K562 (cell line): ENCODE results near the gene NR2C2AP. TPM values are rescaled to one million over a fixed set of nuclear protein-coding genes. Genes with fewer than 3 reads are reported as not detected.

ENCODE experiments used
- CBX5 ChIP-seq: IDR thresholded peaks from 2 replicates; pipeline ENCODE4 v1.6.1; 2014; ENCODE audit warnings: low read depth, borderline replicate concordance
- ELF4 ChIP-seq: fragments of 450-650 bp; formaldehyde crosslinking; IDR thresholded peaks from 2 replicates; pipeline ENCODE4 v1.4.0; 2022; ENCODE audit warnings: missing genetic modification characterization
- GTF2A2 ChIP-seq: IDR thresholded peaks from 2 replicates; pipeline ENCODE4 v1.6.1; 2016; ENCODE audit warnings: mild to moderate bottlenecking, missing genetic modification characterization, missing compliant biosample characterization
- GTF3C2 ChIP-seq: IDR thresholded peaks from 3 replicates; pipeline ENCODE4 v1.6.1; 2011; ENCODE audit warnings: borderline replicate concordance, mild to moderate bottlenecking, moderate library complexity; ENCODE audit not compliant: insufficient read length; ENCODE audit errors: extremely low read depth
- IRF9 ChIP-seq: fragments of 450-650 bp; IDR thresholded peaks from 2 replicates; pipeline ENCODE4 v1.6.1; 2016; ENCODE audit warnings: missing biosample characterization, missing genetic modification characterization
- MXI1 ChIP-seq: IDR thresholded peaks from 2 replicates; pipeline ENCODE4 v1.6.1; 2011; ENCODE audit warnings: low read depth, mild to moderate bottlenecking, improper control_type of control experiment, low read length
- NFIX ChIP-seq: fragments of 250-450 bp; sonication (Bioruptor Pico); IDR thresholded peaks from 2 replicates; pipeline ENCODE4 v1.4.0; 2020; ENCODE audit warnings: low read depth, mild to moderate bottlenecking, moderate library complexity
- POLR2G ChIP-seq: fragments of 200-400 bp; formaldehyde crosslinking; IDR thresholded peaks from 2 replicates; pipeline ENCODE4 v1.6.1; 2017; ENCODE audit warnings: low read depth, mild to moderate bottlenecking, antibody characterized with exemption, low read length, moderate library complexity
- POLR3A ChIP-seq: IDR thresholded peaks from 2 replicates; pipeline ENCODE4 v1.6.1; 2011; ENCODE audit warnings: borderline replicate concordance, mild to moderate bottlenecking, moderate library complexity; ENCODE audit not compliant: insufficient read length, insufficient read depth; ENCODE audit errors: extremely low read depth
- RAD21 ChIP-seq, 2 experiments: fragments of 250-450 bp in 1 of 2; fragments of 450-650 bp in 1 of 2; sonication (Bioruptor Pico) in 1 of 2; formaldehyde crosslinking in 1 of 2; IDR thresholded peaks in 1 of 2; conservative IDR thresholded peaks in 1 of 2; 2 replicates each; pipeline versions ENCODE4 v1.4.0 to v1.8.0; 2020 to 2022; ENCODE audit warnings: mild to moderate bottlenecking in 2 of 2, moderate library complexity in 1 of 2
- SMAD3 ChIP-seq: fragments of 450-650 bp; formaldehyde crosslinking; conservative IDR thresholded peaks from 2 replicates; pipeline ENCODE4 v1.4.0; 2020; ENCODE audit warnings: mild to moderate bottlenecking
- TCFL5 ChIP-seq: fragments of 250-450 bp; sonication (Bioruptor Pico); conservative IDR thresholded peaks from 2 replicates; pipeline ENCODE4 v1.6.1; 2021; ENCODE audit warnings: mild to moderate bottlenecking, moderate library complexity, matching md5 sums
- TRIM25 ChIP-seq: fragments of 450-650 bp; IDR thresholded peaks from 2 replicates; pipeline ENCODE4 v1.7.0; 2016; ENCODE audit warnings: borderline replicate concordance
- ZNF398 ChIP-seq: fragments of 250-450 bp; sonication (Bioruptor Pico); IDR thresholded peaks from 2 replicates; pipeline ENCODE4 v1.8.0; 2021; ENCODE audit warnings: moderate library complexity, mild to moderate bottlenecking, inconsistent platforms
- ZNF583 ChIP-seq: fragments of 250-450 bp; sonication (Bioruptor Pico); IDR thresholded peaks from 2 replicates; pipeline ENCODE4 v1.4.0; 2020
- ZNF639 ChIP-seq, 2 experiments: fragments of 200-800 bp in 1 of 2; sonication (Bioruptor generic) in 1 of 2; sonication (generic) in 1 of 2; formaldehyde crosslinking in 1 of 2; IDR thresholded peaks in 1 of 2; conservative IDR thresholded peaks in 1 of 2; 2 replicates each; pipeline versions ENCODE4 v1.5.0 to v1.6.1; 2016 to 2020; ENCODE audit warnings: missing compliant biosample characterization in 1 of 2, missing genetic modification characterization in 1 of 2, missing genetic modification reagents in 1 of 2
- polyA plus RNA-seq, 8 experiments: library from polyadenylated mRNA; depleted of rRNA in 4 of 8; stranded (reverse) in 5 of 8; unstranded in 3 of 8; fragments of >200 nt; fragmentation: Nextera tagmentation in 2 of 8; fragmentation: Illumina TruSeq in 1 of 8; extraction: Ambion mirVana in 2 of 8; extraction: Trizol in 1 of 8; gene quantifications; 2 replicates each; pipeline versions ENCODE4 v1.2.1 to v1.2.3, GENCODE V29; 2011 to 2014; ENCODE audit warnings: inconsistent platforms in 1 of 8, missing spikeins in 1 of 8
- total RNA-seq, 7 experiments: library from RNA; depleted of rRNA in 6 of 7; stranded (reverse); fragments of >200 nt in 6 of 7; fragmentation: Illumina TruSeq in 2 of 7; extraction: Trizol in 2 of 7; gene quantifications; 2 replicates each; pipeline versions ENCODE4 v1.2.1 to v1.2.3, GENCODE V29; 2011 to 2021; ENCODE audit warnings: low replicate concordance in 1 of 7

The NR2C2AP gene
- total and polyA plus RNA-seq, 9 of the 15 experiments (the other 6 are each of a cell fraction or from before 2014, with no cell fraction given): 23.7 to 77.4 (median 32.4) TPM

GRCh38 chr19:19224852-19225494 is 21.8 kb upstream of the NR2C2AP start (continued):
- TF ChIP-seq IRF9 (no peak), NFIX (no peak), ZNF583 (peak; percentile 59; the same call in 1 of the 2 replicates), POLR2G (peak; percentile 87), RAD21 (CRISPR knock-in tag; conservative IDR thresholded peaks at IDR 0.05 in 1 of 2, IDR thresholded peaks at IDR 0.05 in 1 of 2) (peak; percentile 76 to 83), MXI1 (0 out of 2 replicates have a peak, but pooled peaks have one; percentile 55), TRIM25 (no peak), GTF3C2 (no peak), SMAD3 (CRISPR knock-in tag) (no peak), TCFL5 (no peak), ZNF639 (CRISPR knock-in tag; conservative IDR thresholded peaks at IDR 0.05 in 1 of 2, IDR thresholded peaks at IDR 0.05 in 1 of 2) (peak in 1 of 2 experiments; percentile 66; a peak in 2 of 4 replicates), ELF4 (CRISPR knock-in tag) (no peak), GTF2A2 (no peak), POLR3A (no peak), ZNF398 (CRISPR knock-in tag) (no peak), CBX5 (no peak)
